ENCODE results near the gene OOEP. TPM values are rescaled to one million over a fixed set of nuclear protein-coding genes. Genes with fewer than 3 reads are reported as not detected.

The OOEP gene
- total RNA-seq, 6 experiments from 2014 or later = not detected

DNA sequence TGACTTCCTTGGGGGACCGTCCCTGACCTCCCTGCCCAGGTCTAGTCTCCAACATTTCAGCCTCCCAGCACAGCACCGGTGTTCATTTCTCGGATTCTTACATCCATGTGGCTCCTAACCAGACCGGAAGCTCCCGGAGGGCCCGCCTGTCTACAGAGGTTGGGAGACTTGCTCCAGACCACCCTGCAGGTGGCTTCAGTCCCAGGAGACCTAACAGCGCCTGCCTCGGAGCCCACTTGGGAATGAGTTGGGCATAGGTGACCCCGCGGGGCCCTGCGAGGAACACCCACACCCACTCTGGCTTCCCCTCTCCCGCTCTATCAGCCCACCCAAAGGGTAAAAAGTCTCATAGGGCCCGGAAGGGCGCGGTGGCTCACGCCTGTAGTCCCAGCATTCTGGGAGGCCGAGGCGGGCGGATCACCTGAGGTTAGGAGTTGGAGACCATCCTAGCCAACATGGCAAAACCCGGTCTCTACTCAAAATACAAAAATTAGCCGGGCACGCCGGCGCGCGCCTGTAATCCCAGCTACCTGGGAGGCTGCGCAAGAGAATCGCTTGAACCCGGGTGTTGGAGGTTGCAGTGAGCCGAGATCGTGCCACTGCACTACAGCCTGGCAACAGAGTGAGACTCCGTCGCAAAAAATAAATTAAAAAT is 21.0 kb downstream of the OOEP start:
- Histone ChIP-seq H3K36me3 (no peaks in the 10 kb centered on the region), H3K9me3 (no peaks in the 10 kb centered on the region), H3K4me1 (no peaks in the 10 kb centered on the region), H3K4me3 (no peak overlapping the region), H3K27me3 (no peaks in the 10 kb centered on the region), H3K27ac (no peak overlapping the region)
- no peak for TF ChIP-seq POLR2A (IDR thresholded peaks at IDR 0.05)
- ATAC-seq (no peak), DNase-seq (no peak)
- WGBS (ENCODE audit: insufficient coverage, low coverage, low lambda C conversion rate, missing lambda C conversion rate) = 49% methylated on average over 23 of the region's 33 CpGs
- intact Hi-C loops (cut with DNase I) = no loop called here

DNA sequence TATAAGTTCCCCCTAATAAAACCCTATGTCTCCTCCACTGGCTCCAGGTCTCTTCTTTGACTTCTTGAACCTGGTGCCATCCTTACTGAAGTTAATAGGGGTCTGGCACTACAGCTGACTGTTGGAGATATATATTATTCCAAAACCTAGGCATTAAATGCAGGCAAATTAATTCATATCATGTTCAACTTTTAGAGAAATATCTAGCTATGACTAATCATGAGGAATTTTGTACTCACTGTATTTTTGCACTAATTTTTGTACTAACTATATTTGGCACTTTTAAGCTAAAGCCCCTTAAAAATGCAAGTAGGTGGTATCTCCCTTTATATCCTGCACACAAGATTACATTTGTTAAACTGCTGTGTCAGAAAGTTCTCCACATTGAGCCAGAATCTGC is 26.5 kb downstream of the OOEP start:
- H3K4me3 ChIP-seq = no peak overlapping the region
- H3K36me3 ChIP-seq = no peaks in the 10 kb centered on the region
- H3K27ac ChIP-seq = no peak overlapping the region
- intact Hi-C loops (cut with DNase I) = no loop called here
- no peak for TF ChIP-seq POLR2A (IDR thresholded peaks at IDR 0.05)
- no peaks in the 10 kb centered on the region for H3K27me3 ChIP-seq
- ATAC-seq = no peak
- H3K4me1 ChIP-seq = no peaks in the 10 kb centered on the region
- no peak for DNase-seq
- no peaks in the 10 kb centered on the region for H3K9me3 ChIP-seq

- H3K4me1 ChIP-seq = no peaks in the 10 kb centered on the region
- 76% methylated on average over 5 of the region's 5 CpGs for WGBS (ENCODE audit: insufficient coverage, low coverage, low lambda C conversion rate, missing lambda C conversion rate)
- H3K27ac ChIP-seq = no peak overlapping the region
- DNase-seq = no peak
- H3K9me3 ChIP-seq = no peaks in the 10 kb centered on the region
- intact Hi-C loops (cut with DNase I) = no loop called here
- TF ChIP-seq, protein P1, sequence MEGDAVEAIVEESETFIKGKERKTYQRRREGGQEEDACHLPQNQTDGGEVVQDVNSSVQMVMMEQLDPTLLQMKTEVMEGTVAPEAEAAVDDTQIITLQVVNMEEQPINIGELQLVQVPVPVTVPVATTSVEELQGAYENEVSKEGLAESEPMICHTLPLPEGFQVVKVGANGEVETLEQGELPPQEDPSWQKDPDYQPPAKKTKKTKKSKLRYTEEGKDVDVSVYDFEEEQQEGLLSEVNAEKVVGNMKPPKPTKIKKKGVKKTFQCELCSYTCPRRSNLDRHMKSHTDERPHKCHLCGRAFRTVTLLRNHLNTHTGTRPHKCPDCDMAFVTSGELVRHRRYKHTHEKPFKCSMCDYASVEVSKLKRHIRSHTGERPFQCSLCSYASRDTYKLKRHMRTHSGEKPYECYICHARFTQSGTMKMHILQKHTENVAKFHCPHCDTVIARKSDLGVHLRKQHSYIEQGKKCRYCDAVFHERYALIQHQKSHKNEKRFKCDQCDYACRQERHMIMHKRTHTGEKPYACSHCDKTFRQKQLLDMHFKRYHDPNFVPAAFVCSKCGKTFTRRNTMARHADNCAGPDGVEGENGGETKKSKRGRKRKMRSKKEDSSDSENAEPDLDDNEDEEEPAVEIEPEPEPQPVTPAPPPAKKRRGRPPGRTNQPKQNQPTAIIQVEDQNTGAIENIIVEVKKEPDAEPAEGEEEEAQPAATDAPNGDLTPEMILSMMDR (IDR thresholded peaks at IDR 0.05) = no peak
- no peak for TF ChIP-seq POLR2A (IDR thresholded peaks at IDR 0.05)
- H3K4me3 ChIP-seq = no peak overlapping the region
- no peak for ATAC-seq
- no peaks in the 10 kb centered on the region for H3K27me3 ChIP-seq
- H3K36me3 ChIP-seq = no peaks in the 10 kb centered on the region
Observed at GRCh38 chr6:73342174-73342573, 27.5 kb downstream of the OOEP start.

GRCh38 chr6:73341335-73341734 is 28.4 kb downstream of the OOEP start:
- H3K4me1 ChIP-seq = no peaks in the 10 kb centered on the region
- 46% methylated on average over 1 of the region's 1 CpG for WGBS (ENCODE audit: insufficient coverage, low coverage, low lambda C conversion rate, missing lambda C conversion rate)
- no peak for TF ChIP-seq POLR2A (IDR thresholded peaks at IDR 0.05)
- TF ChIP-seq, protein P1 (IDR thresholded peaks at IDR 0.05) = no peak
- intact Hi-C loops (cut with DNase I) = no loop called here
- no peaks in the 10 kb centered on the region for H3K27me3 ChIP-seq
- DNase-seq (no peak), ATAC-seq (no peak)
- H3K4me3 ChIP-seq = no peak overlapping the region
- H3K27ac ChIP-seq = no peak overlapping the region
- no peaks in the 10 kb centered on the region for H3K36me3 ChIP-seq
- H3K9me3 ChIP-seq = no peaks in the 10 kb centered on the region

DNA sequence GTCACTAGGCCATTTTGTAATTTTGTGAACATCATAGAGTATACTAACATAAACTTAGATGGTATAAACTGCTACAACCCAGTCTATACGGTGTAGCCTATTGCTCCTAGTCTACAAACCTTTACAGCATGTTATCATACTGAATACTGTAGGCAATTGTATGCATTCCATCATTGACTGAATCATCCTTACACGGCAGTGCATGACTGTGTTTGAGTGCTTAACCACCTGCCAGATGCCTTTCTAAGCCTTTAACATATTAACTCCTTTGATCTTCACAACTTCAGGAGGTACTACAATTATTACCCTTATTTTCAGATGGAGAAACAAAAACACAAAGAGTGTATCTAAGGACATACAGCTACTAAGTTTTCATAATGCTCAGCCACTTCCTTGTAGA is 29.6 kb downstream of the OOEP start:
- Histone ChIP-seq H3K27me3 (no peaks in the 10 kb centered on the region), H3K36me3 (no peaks in the 10 kb centered on the region), H3K27ac (no peak overlapping the region), H3K4me1 (no peaks in the 10 kb centered on the region), H3K9me3 (no peaks in the 10 kb centered on the region), H3K4me3 (no peak overlapping the region)
- ATAC-seq (no peak), DNase-seq (no peak)
- intact Hi-C loops (cut with DNase I) = no loop called here
- 40% methylated on average over 2 of the region's 2 CpGs for WGBS (ENCODE audit: insufficient coverage, low coverage, low lambda C conversion rate, missing lambda C conversion rate)
- TF ChIP-seq, protein P1 (IDR thresholded peaks at IDR 0.05) = no peak
- no peak for TF ChIP-seq POLR2A (IDR thresholded peaks at IDR 0.05)

DNA sequence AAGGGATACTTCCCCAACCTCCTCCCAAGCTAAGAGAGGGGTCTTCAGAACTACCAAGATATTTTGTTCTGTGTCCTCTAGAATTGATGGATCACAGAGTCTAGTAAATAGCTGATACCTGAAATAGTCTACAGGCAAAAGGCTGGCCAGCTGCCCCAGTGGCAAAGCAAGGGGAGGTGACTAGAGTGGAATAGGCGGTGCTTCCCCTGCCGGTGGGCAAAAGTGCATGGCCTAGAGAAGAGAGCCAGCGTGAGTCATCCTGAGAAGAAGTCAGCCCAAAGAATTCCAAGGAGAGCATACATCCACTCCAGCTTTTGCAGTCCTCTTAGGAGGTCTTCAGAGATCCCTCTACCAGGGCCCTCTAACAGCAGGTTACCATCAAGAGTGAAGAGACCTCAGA is 30.4 kb downstream of the OOEP start:
- intact Hi-C loops (cut with DNase I) = no loop called here
- Histone ChIP-seq H3K4me1 (no peaks in the 10 kb centered on the region), H3K27me3 (no peaks in the 10 kb centered on the region), H3K27ac (no peak overlapping the region), H3K4me3 (no peak overlapping the region), H3K36me3 (no peaks in the 10 kb centered on the region), H3K9me3 (no peaks in the 10 kb centered on the region)
- no peak for DNase-seq
- TF ChIP-seq, protein P1 (IDR thresholded peaks at IDR 0.05) = no peak
- TF ChIP-seq POLR2A (IDR thresholded peaks at IDR 0.05) = no peak
- WGBS (ENCODE audit: insufficient coverage, low coverage, low lambda C conversion rate, missing lambda C conversion rate) = 71% methylated on average over 2 of the region's 3 CpGs
- peak in 1 of 4 donors; percentile 7 for ATAC-seq
